CD14-positive monocyte (primary cell): ENCODE data around the gene MEGF6. TPM values are rescaled to one million over a fixed set of nuclear protein-coding genes. Genes with fewer than 3 reads are reported as not detected.

Source experiments
- DNase-seq, 3 donors: peaks; one replicate each; pipeline ENCODE4 v3.0.0-alpha.2; 2011 to 2022
- H2AFZ ChIP-seq: 2 replicates; pipeline ENCODE4 v1.6.0; 2012; ENCODE audit warnings: mild to moderate bottlenecking, low read depth, low read length, inconsistent platforms; ENCODE audit not compliant: insufficient read depth, poor library complexity, severe bottlenecking
- H3K27ac ChIP-seq, 2 donors: 1 replicate in 1 of 2; 2 replicates in 1 of 2; pipeline ENCODE4 v1.5.1; 2012 to 2013; ENCODE audit warnings: low read length in 2 of 2, control low read depth in 1 of 2, inconsistent platforms in 1 of 2, low read depth in 1 of 2, mild to moderate bottlenecking in 1 of 2
- H3K27me3 ChIP-seq, 2 donors: one replicate each; pipeline versions ENCODE4 v1.6.0 to v1.6.1; 2011 to 2013; ENCODE audit warnings: low read length in 2 of 2; ENCODE audit not compliant: control insufficient read depth in 2 of 2, insufficient read depth in 2 of 2
- H3K36me3 ChIP-seq, 2 donors: replicated peaks in 1 of 2; 1 replicate in 1 of 2; 2 replicates in 1 of 2; pipeline versions ENCODE4 v1.5.1 to v1.6.1; 2012 to 2013; ENCODE audit warnings: low read length in 2 of 2, control low read depth in 1 of 2, inconsistent platforms in 1 of 2, mild to moderate bottlenecking in 1 of 2; ENCODE audit not compliant: insufficient read depth in 2 of 2, control insufficient read depth in 1 of 2
- H3K4me1 ChIP-seq, 2 donors: 1 replicate in 1 of 2; 2 replicates in 1 of 2; pipeline versions ENCODE4 v1.5.1 to v1.6.1; 2012 to 2013; ENCODE audit warnings: low read length in 2 of 2, control low read depth in 1 of 2, inconsistent platforms in 1 of 2, mild to moderate bottlenecking in 1 of 2, moderate library complexity in 1 of 2; ENCODE audit not compliant: insufficient read depth in 2 of 2, control insufficient read depth in 1 of 2
- H3K4me2 ChIP-seq: replicated peaks from 2 replicates; pipeline ENCODE3; 2012; ENCODE audit warnings: low read length, moderate library complexity, mild to moderate bottlenecking; ENCODE audit not compliant: poor library complexity, severe bottlenecking; ENCODE audit errors: extremely low read depth
- H3K4me3 ChIP-seq, 3 experiments: fragments of 200-600 bp in 1 of 3; sonication (generic) in 1 of 3; replicated peaks in 1 of 3; 1 replicate in 2 of 3; 2 replicates in 1 of 3; pipeline ENCODE4 v1.5.1; 2011 to 2013; ENCODE audit warnings: low read length in 3 of 3, mild to moderate bottlenecking in 3 of 3, control low read depth in 2 of 3, low read depth in 2 of 3, inconsistent platforms in 1 of 3, moderate library complexity in 1 of 3
- H3K79me2 ChIP-seq: 2 replicates; pipeline ENCODE4 v1.6.0; 2012; ENCODE audit warnings: mild to moderate bottlenecking, control low read depth, inconsistent platforms, low read length, moderate library complexity; ENCODE audit not compliant: insufficient read depth
- H3K9ac ChIP-seq: 2 replicates; pipeline ENCODE4 v1.6.0; 2017; ENCODE audit warnings: low read length, mild to moderate bottlenecking; ENCODE audit not compliant: insufficient read depth, poor library complexity, severe bottlenecking
- H3K9me3 ChIP-seq, 2 donors: replicated peaks in 1 of 2; 1 replicate in 1 of 2; 2 replicates in 1 of 2; pipeline versions ENCODE4 v1.5.1 to v1.6.1; 2012 to 2013; ENCODE audit warnings: low read length in 2 of 2, control low read depth in 1 of 2; ENCODE audit not compliant: control insufficient read depth in 1 of 2, insufficient read depth in 1 of 2
- H4K20me1 ChIP-seq: 2 replicates; pipeline ENCODE4 v1.6.0; 2012; ENCODE audit warnings: mild to moderate bottlenecking, low read length, control low read depth, moderate library complexity; ENCODE audit not compliant: insufficient read depth
- H3K27ac Mint-ChIP-seq, 7 donors: one replicate each; pipeline ENCODE4 v1.8.0; 2020; ENCODE audit warnings: mild to moderate bottlenecking in 7 of 7, mixed read lengths in 7 of 7, moderate library complexity in 6 of 7, inconsistent platforms in 2 of 7
- H3K27me3 Mint-ChIP-seq, 3 donors: one replicate each; pipeline ENCODE4 v1.8.0; 2021 to 2022; ENCODE audit warnings: low read depth in 3 of 3, mild to moderate bottlenecking in 3 of 3, mixed read lengths in 3 of 3, moderate library complexity in 3 of 3, inconsistent platforms in 1 of 3
- H3K36me3 Mint-ChIP-seq, 2 donors: one replicate each; pipeline ENCODE4 v1.8.0; 2020; ENCODE audit warnings: mixed read lengths in 2 of 2, inconsistent platforms in 1 of 2, mild to moderate bottlenecking in 1 of 2
- H3K4me1 Mint-ChIP-seq: one replicate; pipeline ENCODE4 v1.8.0; 2020; ENCODE audit warnings: mild to moderate bottlenecking, mixed read lengths
- H3K4me3 Mint-ChIP-seq, 2 donors: one replicate each; pipeline ENCODE4 v1.8.0; 2020; ENCODE audit warnings: mild to moderate bottlenecking in 2 of 2, mixed read lengths in 2 of 2, moderate library complexity in 1 of 2
- H3K9me3 Mint-ChIP-seq, 7 donors: one replicate each; pipeline ENCODE4 v1.8.0; 2020 to 2022; ENCODE audit warnings: mixed read lengths in 7 of 7, mild to moderate bottlenecking in 6 of 7, moderate library complexity in 6 of 7, inconsistent platforms in 2 of 7
- CTCF ChIP-seq: fragments of 200-600 bp; IDR thresholded peaks from one replicate; pipeline ENCODE4 v1.8.0; 2022; ENCODE audit warnings: antibody characterized with exemption, mild to moderate bottlenecking
- WGBS: methylation state at CpG from one replicate; pipeline ENCODE4 v1.1.5; 2013; ENCODE audit warnings: missing lambda C conversion rate; ENCODE audit not compliant: insufficient coverage; 5-methylcytosine and 5-hydroxymethylcytosine counted together
- intact Hi-C, 2 donors: fragments of 100-400 bp; cut with micrococcal nuclease; formaldehyde crosslinking; loops; one replicate each; pipeline versions ENCODE4 v1.15.0 to v1.15.1; 2023
- polyA plus RNA-seq, 3 donors: library from polyadenylated mRNA; depleted of rRNA in 1 of 3; unstranded in 2 of 3; stranded (reverse) in 1 of 3; fragments of 300-500 nt in 2 of 3; fragments of >200 nt in 1 of 3; fragmentation: Illumina TruSeq in 2 of 3; gene quantifications; 1 replicate in 2 of 3; 2 replicates in 1 of 3; pipeline ENCODE4 v1.2.3, GENCODE V29; 2012 to 2021

The MEGF6 gene
- polyA plus RNA-seq, 3 donors, result 0.39 to 3.8 (median 1.2) TPM

- no peaks in the 10 kb centered on the region for H3K4me1 ChIP-seq
- H3K4me3 ChIP-seq, result no peak overlapping the region
- Mint-ChIP-seq H3K4me3 (no peak overlapping the region), H3K36me3 (no peaks in the 10 kb centered on the region), H3K27me3 (peaks cover 0 to 3% (median 2%) of the 10 kb centered on the region in 3 donors), H3K9me3 (no peaks in the 10 kb centered on the region), H3K27ac (no peak overlapping the region), H3K4me1 (no peaks in the 10 kb centered on the region)
- no peaks in the 10 kb centered on the region for H3K9me3 ChIP-seq
- no peak for TF ChIP-seq CTCF
- no peaks in the 10 kb centered on the region for H3K79me2 ChIP-seq
- no peak for DNase-seq
- H4K20me1 ChIP-seq, result no peaks in the 10 kb centered on the region
- over 99% methylated on average over 13 of the region's 15 CpGs for WGBS
- no peak overlapping the region for H2AFZ ChIP-seq
- no peak overlapping the region for H3K4me2 ChIP-seq
- H3K36me3 ChIP-seq, result no peaks in the 10 kb centered on the region
- intact Hi-C loops, result no loop called here
- H3K9ac ChIP-seq, result no peak overlapping the region
- no peaks in the 10 kb centered on the region for H3K27me3 ChIP-seq
- H3K27ac ChIP-seq, result no peak overlapping the region
These were observed 62.4 kb downstream of the MEGF6 start for GRCh38 chr1:3548895-3549294.

- no peak for TF ChIP-seq CTCF
- no peak overlapping the region for H3K4me2 ChIP-seq
- no peak overlapping the region for H3K9ac ChIP-seq
These were observed 63.0 kb downstream of the MEGF6 start for GRCh38 chr1:3548156-3548893.

More at GRCh38 chr1:3548156-3548893, 63.0 kb downstream of the MEGF6 start:
- Mint-ChIP-seq H3K27me3 (peaks cover 0 to 3% (median 2%) of the 10 kb centered on the region in 3 donors), H3K27ac (no peak overlapping the region), H3K36me3 (no peaks in the 10 kb centered on the region), H3K9me3 (no peaks in the 10 kb centered on the region), H3K4me3 (no peak overlapping the region), H3K4me1 (no peaks in the 10 kb centered on the region)
- H4K20me1 ChIP-seq, result no peaks in the 10 kb centered on the region
- H3K36me3 ChIP-seq, result no peaks in the 10 kb centered on the region
- H3K79me2 ChIP-seq, result no peaks in the 10 kb centered on the region
- DNase-seq, result no peak
- intact Hi-C loops, result no loop called here
- no peaks in the 10 kb centered on the region for H3K4me1 ChIP-seq
- H3K27me3 ChIP-seq, result no peaks in the 10 kb centered on the region
- no peak overlapping the region for H2AFZ ChIP-seq
- H3K27ac ChIP-seq, result no peak overlapping the region
- no peak overlapping the region for H3K4me3 ChIP-seq
- H3K9me3 ChIP-seq, result no peaks in the 10 kb centered on the region
- WGBS, result 93% methylated on average over 22 of the region's 24 CpGs
